HL-60/S4 treated with phorbol 12-myristate 13-acetate at 8.2 ng/mL for 4 days and 3 days (cell line): ENCODE data around the gene ACBD4.

Source experiments
- in situ Hi-C: fragments of 300-500 bp; cut with MboI; formaldehyde crosslinking; loops from 2 replicates; pipeline ENCODE4 v1.15.0; 2022; ENCODE audit warnings: low sequenced_read_pairs

Gene ACBD4

DNA sequence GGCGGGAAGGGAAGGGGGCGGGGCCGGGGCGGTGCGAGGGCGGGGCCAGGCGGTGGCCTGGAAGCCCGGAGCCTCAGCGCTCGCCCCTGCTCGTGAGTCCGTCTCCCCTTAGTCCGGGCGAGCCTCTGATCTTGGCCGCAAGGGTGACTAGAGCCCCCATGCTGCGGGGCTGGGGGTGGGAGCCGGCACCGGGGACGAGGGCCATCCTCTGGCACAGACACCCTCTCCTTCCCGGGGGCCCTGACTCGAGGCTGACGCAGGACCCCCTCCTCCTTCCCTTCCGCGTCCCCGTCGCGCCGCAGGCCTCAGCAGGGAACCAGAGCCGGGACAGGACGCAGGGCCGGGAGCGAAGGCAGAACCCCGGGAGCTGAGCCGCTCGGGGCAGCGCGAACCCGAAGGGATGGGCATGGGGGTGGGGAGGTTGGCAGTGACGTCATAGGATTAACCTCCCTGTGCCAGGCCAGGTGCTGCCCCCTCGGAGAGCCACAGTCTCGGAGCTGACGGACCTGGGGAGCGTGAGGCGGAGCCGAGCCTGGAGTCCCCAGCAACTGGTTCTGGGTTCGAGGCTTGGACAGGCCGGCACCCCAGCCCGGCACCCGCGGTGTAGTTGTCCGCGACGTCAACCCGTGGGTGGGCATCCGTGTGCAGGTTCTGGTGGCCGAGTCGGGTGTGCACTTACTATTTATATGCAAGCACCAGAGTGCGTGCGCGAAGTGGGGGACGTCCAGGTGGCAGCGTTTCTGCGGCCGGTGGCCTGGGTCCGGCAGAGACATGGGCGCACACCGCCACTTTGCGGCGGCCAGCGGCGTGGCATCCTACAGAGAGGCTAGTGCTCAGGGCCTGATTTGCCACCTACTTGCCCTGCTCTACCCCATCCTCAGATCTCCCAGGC lies 2.7 kb upstream of the ACBD4 start:
- in situ Hi-C loops, result no loop called here

DNA sequence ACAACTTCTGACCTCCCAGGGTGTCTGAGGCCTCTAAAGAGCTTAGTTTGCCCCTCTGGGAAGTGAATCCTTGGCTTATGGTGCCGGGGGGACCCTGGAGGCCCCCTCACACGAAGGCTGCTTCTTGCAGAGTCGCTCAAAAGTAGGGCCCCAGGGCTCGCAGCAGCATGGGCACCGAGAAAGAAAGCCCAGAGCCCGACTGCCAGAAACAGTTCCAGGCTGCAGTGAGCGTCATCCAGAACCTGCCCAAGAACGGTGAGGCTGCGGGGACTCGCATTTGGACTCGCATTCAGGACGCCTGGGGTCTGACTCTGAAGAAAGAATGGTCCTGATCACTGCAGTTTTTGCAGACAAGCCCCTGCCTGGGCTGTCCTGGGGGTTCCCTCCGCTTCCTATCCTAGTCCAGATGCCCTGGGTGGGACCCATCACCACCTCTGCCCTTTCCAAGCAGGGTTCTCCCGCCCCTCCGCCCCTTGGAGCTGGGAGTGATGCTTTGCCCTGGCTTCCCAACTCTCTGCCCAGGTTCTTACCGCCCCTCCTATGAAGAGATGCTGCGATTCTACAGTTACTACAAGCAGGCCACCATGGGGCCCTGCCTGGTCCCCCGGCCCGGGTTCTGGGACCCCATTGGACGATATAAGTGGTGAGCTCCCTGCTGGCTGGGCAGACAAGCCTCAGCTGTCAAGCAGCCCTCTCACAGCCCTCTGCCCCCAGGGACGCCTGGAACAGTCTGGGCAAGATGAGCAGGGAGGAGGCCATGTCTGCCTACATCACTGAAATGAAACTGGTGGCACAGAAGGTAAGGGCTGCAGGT lies 698 bp downstream of the ACBD4 start:
- in situ Hi-C loops, result loop anchor here (5.0 kb wide), 1 partner anchor 61 kb away; no protein-coding TSS in a partner anchor

DNA sequence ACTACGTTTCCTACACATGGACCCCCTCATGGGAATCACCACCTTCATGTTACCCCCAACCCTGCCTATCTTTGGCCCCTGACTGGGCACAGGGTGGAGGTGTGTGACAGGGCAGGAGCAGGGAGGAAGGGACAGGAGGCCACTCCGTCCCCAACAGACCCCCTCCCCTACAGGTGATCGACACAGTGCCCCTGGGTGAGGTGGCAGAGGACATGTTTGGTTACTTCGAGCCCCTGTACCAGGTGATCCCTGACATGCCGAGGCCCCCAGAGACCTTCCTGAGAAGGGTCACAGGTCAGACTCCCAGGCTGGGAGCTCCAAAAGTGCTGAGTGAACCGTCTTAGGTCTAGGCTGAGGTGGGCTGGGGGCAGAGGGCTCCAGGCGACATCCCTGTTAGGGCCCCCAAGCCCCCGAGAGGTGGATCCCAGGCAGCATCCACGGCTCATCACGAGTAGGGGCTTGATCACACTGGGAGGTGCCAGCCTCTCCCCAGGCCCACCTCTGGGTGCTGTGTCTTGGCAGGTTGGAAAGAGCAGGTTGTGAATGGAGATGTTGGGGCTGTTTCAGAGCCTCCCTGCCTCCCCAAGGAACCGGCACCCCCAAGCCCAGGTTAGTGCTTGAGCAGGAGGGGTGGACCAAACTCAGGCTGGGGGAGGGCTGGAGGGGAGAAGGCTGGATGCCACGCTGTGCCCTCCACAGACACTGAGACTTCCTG lies 1.5 kb downstream of the ACBD4 start:
- in situ Hi-C loops, result loop anchor here (5.0 kb wide), 1 partner anchor 60 kb away; no protein-coding TSS in a partner anchor

DNA sequence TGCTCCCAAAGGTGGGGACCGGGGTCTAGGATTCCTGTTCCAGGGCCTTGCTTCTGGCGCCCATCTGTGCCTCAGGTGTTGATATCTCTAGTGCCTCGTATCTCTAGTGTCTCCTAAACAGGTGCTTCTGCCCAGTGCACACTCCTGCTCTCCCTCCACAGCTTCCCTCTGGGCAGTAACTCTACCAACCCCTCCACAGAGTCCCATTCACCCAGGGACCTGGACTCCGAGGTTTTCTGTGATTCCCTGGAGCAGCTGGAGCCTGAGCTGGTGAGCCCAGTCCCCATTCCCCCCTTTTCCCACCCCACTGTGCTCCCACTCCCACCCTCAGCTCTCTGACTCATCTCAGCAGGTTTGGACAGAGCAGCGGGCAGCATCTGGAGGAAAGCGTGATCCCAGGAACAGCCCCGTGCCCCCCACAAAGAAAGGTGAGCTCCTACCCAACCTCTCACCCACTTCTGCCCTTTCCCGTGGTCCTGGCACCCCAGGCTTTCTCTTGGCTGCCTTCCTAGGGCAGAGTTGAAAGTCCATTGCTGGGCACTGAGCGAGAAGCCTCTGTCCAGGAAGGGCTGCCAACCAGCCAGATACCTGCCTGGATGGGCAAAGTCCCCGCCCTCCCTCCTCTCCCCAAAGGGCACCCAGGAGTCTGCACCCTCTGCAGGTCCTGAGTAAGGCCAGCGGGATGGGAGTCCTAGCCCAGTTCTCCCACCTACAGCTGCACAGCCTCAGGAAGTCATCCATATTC lies 2.2 kb downstream of the ACBD4 start:
- in situ Hi-C loops, result loop anchor here (5.0 kb wide), 1 partner anchor 60 kb away; no protein-coding TSS in a partner anchor

DNA sequence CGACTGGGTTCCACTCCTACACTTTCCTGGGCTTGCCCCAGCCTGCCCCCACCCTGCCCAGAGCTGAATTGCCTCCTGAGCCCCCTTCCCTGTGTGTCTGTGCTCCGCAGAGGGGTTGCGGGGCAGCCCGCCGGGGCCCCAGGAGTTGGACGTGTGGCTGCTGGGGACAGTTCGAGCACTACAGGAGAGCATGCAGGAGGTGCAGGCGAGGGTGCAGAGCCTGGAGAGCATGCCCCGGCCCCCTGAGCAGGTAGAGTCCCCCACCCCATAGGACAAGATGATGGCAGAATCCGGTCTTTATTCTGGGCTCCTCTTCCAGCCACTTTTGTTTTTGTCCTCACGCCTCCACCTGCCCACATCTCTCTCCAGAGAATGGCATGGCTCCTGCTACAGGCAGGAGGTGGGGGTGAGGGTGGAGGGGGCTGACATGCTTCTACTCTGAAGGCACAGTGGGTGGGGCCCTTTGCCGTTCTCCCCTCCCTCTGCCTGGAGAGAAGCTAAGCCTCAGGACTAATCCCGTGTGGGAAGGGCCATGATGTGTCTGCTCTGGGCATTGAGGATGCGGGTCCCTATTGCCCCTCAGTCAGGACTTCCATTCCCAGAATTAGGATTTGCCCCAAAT lies 3.5 kb downstream of the ACBD4 start:
- in situ Hi-C loops, result loop anchor here (5.0 kb wide), 1 partner anchor 58 kb away; no protein-coding TSS in a partner anchor

DNA sequence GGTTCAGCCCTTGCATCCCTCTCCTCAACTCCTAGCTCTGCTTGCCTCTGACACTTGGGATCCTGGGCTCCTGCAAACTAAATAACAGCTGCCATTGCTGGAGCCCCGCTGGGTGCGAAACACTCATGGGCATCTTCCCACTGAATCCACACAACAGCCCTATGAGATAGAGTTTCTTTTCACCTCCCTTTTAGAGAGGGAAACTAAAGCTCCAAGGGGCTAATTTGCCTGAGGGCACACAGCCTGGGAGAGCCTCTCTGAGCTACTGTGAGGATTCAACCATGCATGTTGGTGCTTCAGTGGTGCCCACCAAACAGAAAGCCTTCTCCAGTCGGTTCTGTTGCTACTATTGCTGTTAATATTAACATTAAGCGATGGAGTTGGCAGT lies 4.0 kb downstream of the ACBD4 start:
- in situ Hi-C loops, result loop anchor here (5.0 kb wide), 1 partner anchor 58 kb away; no protein-coding TSS in a partner anchor

DNA sequence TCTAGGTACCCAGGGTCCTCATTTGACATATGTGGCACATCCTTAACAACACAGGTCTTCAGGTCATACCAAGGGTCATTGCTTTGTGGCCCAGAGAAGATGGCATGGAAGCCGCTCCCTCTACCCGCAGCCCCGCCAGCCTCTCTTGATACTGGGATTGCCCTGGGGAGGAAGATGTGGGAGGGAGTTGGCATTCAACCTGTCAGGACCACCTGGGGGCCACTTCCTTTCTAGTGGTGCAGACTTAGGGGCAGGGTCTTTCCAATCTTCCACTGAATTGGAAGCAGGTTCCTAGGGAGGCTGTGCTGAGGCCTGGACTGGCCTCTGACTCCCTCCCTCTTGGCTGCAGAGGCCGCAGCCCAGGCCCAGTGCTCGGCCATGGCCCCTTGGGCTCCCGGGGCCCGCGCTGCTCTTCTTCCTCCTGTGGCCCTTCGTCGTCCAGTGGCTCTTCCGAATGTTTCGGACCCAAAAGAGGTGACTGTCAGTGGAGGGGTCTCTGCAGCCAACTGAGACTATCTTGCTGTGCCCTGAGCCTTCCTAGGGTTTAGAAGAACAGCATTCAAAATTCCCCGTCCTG lies 7.7 kb downstream of the ACBD4 start:
- in situ Hi-C loops, result no loop called here

DNA sequence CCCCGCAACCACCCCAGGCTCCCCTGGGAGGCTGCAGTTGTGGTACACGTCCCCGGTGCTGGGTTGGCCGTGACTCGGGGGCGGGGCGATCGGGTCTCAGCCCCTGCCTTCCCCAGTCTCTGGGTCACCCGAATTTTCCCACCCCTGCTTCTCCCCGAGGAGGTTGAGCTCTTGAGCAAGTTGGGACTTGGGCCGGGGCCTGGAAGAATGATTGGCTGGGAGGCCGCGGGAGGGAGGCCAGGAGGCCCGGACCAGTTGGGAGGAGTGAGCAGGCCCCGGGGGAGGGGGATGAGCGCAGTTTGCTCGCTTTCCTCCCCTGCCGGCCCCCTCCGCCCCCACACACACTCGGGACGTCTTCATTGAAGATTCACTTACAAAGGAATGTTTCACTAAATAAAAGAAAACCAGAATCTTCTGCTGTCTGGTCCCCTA lies 8.3 kb downstream of the ACBD4 start:
- in situ Hi-C loops, result no loop called here

DNA sequence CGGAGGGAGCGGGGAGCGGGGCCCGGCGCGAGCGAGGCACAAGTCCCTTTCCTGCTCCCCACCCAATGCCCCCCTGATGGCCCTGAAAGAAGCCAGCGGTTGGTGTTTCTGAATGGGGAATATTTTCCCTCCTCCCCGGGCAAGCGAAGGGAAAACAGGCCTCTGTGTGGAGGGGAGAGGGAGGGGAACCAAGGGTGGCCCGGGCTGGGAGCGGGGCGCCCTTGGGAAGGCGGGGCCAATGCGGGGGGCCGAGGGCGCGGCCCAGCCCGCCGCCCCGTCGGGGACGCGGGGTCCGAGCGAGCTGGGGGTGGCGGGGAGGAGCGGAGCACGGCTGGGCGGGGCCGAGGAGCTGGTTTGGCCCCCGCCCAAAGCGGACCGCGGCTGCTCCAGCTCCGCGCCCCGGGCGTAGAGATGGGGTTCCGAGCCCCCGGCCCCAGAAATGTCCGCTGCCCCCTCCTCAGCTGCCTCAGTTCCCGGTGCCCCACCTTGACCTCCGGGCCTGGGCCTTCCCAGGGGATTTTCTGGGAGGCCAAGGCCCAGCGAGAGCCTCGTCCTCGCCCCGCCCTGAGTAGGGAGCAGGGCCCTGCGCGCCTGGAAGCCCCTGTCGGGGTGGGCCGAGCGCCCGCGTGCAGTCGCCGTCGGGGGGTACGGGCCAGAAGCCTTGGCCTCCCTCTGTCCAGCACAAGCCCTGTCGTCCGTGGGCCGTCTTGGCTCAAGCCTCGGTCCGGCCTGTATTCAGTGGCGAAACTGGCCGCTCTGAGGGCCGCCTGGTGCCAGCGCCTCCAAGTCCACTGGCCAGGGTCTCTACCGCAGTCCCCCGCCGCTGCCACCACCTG lies 8.9 kb downstream of the ACBD4 start:
- in situ Hi-C loops, result no loop called here

DNA sequence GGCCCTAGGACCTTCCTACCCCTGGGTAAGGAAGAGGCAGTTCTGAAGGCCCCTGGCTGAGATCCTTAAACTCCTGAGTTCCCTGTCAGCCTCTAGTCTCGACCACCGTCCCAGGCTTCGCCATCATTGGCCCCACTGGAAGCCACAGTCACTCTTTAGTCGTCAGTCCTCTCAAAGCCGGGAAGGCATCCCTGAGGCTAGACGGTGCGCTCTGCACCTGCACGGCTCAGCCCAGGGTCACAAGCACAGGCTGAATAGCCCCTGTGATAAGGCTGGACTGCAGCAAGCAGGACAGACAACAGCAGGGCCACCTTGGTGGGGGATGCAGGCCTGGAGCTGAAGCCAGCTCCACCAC lies 9.5 kb downstream of the ACBD4 start:
- in situ Hi-C loops, result no loop called here

DNA sequence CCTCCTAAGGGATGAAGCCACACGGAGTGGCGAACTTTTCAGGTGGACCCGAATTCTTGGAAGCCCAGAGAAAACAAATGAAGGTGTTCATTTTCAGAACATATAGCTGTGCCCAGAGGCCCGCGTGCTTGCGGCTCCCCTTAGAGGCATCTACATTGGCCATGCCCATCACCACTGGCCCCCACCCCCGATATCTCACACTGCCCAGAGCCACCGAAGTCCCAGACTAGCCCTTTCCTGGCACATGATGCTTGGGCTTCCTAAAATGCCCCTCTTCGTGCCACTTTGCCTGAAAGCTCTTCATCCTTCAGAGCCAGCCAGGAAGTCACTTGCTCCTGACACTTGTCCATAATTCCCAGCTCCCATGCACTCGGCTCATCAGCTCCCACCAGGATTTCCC lies 10.7 kb downstream of the ACBD4 start:
- in situ Hi-C loops, result no loop called here

DNA sequence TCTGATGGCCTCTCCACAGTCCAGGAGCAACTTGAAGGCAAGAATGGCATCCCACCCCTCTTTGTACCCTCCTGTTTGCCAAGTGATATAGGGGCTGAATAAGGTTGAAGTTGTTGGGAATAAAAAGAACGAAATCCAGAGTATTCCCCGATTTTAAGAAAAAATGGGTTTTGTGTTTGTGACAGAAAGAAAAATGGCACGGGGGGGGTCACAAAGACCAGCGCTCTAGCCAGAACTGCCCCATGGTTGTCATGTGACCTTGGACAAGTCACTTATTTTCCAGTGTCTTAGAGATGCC lies 11.1 kb downstream of the ACBD4 start:
- in situ Hi-C loops, result no loop called here

DNA sequence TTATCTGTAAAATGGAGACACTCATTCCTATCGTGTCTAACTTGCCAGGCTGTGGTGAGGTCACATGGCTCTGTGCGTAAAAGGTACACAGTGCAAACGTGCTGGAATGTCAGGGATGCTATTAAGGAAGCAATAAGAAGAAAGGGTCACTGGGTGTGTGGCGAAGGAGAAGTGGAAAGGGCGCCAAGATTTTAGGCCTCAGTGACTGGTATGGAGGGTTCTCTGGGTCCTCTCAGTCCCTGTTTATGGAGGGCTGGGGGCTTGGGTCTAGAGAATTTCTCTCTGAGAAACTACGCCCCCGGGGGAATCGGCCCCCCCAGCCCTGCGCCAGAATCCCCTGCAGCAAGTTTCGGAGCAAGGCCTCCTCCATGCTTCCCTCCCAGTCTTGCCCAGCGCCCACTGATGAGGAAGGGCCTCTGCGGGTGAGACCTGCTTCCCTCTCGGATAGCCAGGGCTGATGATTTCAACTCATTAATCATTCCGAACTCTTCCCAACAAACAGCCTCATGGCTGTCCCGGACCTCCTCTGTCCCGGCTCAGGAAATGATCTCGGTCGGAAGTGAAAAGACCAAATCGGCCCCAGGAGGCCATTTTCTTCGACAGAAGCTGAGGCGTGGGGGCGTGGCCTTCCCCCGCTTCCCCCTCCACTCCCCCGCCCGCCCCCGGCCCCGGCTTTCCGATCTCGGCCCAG lies 11.5 kb downstream of the ACBD4 start:
- in situ Hi-C loops, result no loop called here

DNA sequence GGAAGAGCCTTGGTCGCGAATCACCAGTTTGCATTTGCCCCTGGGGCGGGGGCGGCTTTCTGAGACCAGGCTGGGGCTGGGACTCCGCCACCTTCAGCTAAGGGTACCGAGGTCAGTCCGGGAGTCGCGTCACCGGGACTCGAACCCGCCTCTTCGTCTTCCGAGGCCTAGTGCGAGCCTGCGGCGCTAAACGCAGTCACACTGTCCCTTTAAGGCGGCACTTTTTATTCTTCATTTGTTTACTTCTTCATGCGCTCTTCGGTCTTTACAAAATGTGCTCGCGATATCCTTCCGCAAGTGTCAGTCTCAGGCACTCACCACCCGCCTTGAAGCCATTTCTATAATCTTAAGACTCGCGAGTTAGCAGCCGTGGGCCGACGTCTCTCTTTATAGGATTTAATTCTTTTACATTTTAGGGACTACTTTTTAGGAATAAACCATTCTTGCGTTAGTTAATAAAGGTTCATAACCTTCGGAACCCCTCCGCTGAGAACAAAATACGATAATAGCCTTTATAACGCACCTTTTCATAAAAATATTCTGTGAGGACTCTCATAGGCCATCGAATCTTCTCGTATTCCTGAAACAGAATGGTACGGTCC lies 12.2 kb downstream of the ACBD4 start:
- in situ Hi-C loops, result no loop called here

DNA sequence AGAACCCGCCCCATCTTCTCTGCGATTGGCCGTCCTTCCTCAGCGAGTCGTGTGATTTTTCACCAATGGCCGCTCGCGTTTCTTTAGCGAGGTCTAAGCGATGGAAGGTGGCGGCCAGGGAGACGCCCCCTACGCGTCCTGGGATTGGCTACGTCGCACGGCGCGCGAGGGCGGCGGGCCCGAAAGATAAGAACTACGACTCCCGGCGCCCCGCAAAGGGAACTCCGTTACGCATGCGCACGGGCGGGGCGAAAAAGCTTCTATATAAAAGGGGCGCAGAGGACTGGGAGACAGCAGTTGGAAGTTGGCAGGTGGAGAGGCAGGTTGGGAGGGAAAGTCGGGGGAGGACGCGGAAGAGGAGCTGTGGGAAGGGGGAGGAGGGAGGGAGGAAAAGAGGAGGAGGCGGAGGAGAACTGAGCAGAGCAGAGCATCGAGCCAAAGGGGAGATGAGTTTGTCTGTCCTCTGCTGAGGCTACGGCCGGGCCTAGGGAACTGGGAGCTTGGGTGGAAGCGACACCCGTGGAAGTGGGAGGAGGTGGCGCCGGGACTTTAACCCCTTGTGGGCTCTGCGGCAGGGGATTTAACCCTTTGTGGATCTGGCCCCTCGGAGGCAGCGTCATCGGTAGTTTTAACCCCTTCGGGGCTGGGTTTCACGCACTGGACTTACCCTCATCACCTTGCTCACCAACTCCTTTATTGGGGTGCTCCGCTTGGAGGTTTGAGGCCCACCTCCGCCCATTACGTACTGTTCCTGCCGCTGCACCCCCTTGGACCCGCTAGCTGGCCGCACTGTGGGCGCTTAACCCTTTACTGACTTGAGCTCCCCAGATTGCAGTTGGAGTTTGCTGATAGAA lies 12.9 kb downstream of the ACBD4 start, which contains the start of gene HEXIM1:
Gene HEXIM1, plus strand, starts transcription at position 293 of the 854 bp plus-strand sequence. CDS start 716 bp downstream, outside the sequence.
- in situ Hi-C loops, result no loop called here

DNA sequence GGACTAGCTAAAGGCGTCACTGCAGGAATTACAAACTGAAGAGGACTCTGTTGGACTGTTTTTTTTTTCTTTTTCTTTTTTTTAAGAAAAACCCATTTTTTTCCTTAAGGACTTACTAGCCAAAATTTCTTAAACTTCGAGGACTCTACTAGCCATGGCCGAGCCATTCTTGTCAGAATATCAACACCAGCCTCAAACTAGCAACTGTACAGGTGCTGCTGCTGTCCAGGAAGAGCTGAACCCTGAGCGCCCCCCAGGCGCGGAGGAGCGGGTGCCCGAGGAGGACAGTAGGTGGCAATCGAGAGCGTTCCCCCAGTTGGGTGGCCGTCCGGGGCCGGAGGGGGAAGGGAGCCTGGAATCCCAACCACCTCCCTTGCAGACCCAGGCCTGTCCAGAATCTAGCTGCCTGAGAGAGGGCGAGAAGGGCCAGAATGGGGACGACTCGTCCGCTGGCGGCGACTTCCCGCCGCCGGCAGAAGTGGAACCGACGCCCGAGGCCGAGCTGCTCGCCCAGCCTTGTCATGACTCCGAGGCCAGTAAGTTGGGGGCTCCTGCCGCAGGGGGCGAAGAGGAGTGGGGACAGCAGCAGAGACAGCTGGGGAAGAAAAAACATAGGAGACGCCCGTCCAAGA lies 13.7 kb downstream of the ACBD4 start:
- in situ Hi-C loops, result no loop called here
